AG04450 (cell line): ENCODE data around the gene AGBL5. TPM values are rescaled to one million over a fixed set of nuclear protein-coding genes. Genes with fewer than 3 reads are reported as not detected.
"Not testable (repeated sequence)": the region's sequence is repeated elsewhere in the genome, so short reads cannot be mapped to it uniquely, and the experiment has no call there.

Experiments
- CTCF ChIA-PET: fragments of 300-600, 350-600 bp; formaldehyde crosslinking; extraction: SDS; loops from one replicate; lab custom pipeline; 2022; ENCODE audit warnings: antibody characterized with exemption, inconsistent platforms; lab: Charles Lee
- POLR2A ChIA-PET: fragments of 350-600 bp; formaldehyde crosslinking; extraction: SDS; loops from one replicate; lab custom pipeline; 2021; ENCODE audit warnings: antibody characterized with exemption, inconsistent platforms; lab: Yijun Ruan, JAX
- DNase-seq: peaks from one replicate; pipeline ENCODE4 v3.0.0-alpha.2; 2011; ENCODE audit warnings: low read depth, low spot score
- H3K27ac ChIP-seq: one replicate; pipeline ENCODE4 v1.5.1; 2012; ENCODE audit warnings: low read depth, low read length, control low read depth
- H3K27me3 ChIP-seq: one replicate; pipeline ENCODE4 v1.6.0; 2012; ENCODE audit warnings: low read length; ENCODE audit not compliant: control insufficient read depth, insufficient read depth
- H3K4me3 ChIP-seq: 2 replicates; pipeline ENCODE4 v1.5.1; 2011; ENCODE audit warnings: mild to moderate bottlenecking, low read depth, low read length, control low read depth
- H3K9me3 ChIP-seq: 2 replicates; pipeline ENCODE4 v1.5.1; 2012; ENCODE audit warnings: low read length; ENCODE audit not compliant: control insufficient read depth, insufficient read depth
- CTCF ChIP-seq: IDR thresholded peaks from 2 replicates; pipeline ENCODE4 v1.5.1; 2011; ENCODE audit warnings: low read depth, low read length, control low read depth, inconsistent platforms
- polyA plus RNA-seq: library from polyadenylated mRNA; depleted of rRNA; stranded (reverse); fragments of >200 nt; gene quantifications from 2 replicates; pipeline ENCODE4 v1.2.3, GENCODE V29; 2011

AGBL5 gene
- polyA plus RNA-seq, 1 experiment, result 40.9 TPM

GRCh38 chr2:27102329-27102728, 50.9 kb downstream of the AGBL5 start:
- H3K27ac ChIP-seq, result no peak overlapping the region
- no peak for TF ChIP-seq CTCF
- POLR2A ChIA-PET, result interaction anchor here (1.2 kb wide), 1 partner anchor 110 kb away, joined by 4 read pairs; the partner anchor contains the start of genes ATRAID and SLC5A6

DNA sequence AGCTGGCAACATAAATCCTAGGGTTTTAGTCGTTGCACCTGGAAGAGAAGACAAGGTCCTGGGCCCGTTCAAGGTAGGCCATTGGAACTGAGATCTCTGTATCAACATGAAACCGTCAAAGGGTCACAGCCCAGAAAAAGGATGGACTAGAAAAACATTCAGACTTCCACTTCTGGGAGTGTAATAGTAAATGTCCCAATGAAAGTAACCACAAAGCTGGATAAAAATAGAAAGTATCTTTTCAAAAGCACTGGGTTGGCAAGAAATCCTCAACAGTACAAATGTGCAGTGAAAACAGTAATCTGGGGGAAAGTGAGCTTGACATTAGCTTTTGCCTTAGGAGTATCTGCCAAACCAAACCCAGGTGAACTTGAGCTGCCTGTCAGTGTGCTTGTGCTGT, 54.5 kb downstream of the AGBL5 start:
- CTCF ChIA-PET, result interaction anchor here (0.7 to 1.1 kb wide), 3 partner anchors 173 to 198 kb away, joined by 3 to 4 read pairs (median 3); no protein-coding TSS in a partner anchor
- POLR2A ChIA-PET, result interaction anchor here (0.6 kb wide), 1 partner anchor 59 kb away, joined by 3 read pairs; no protein-coding TSS in a partner anchor

More at GRCh38 chr2:27102329-27102728, 50.9 kb downstream of the AGBL5 start:
- Histone ChIP-seq H3K4me3 (no peak overlapping the region), H3K27me3 (peaks cover 22% of the 10 kb centered on the region), H3K9me3 (no peaks in the 10 kb centered on the region; the same call in 1 of the 2 replicates)
- CTCF ChIA-PET, result interaction anchor here (0.6 to 9.6 kb wide), 5 partner anchors 67 to 202 kb away, joined by 3 to 136 read pairs (median 3); no protein-coding TSS in a partner anchor
- DNase-seq, result no peak

DNA sequence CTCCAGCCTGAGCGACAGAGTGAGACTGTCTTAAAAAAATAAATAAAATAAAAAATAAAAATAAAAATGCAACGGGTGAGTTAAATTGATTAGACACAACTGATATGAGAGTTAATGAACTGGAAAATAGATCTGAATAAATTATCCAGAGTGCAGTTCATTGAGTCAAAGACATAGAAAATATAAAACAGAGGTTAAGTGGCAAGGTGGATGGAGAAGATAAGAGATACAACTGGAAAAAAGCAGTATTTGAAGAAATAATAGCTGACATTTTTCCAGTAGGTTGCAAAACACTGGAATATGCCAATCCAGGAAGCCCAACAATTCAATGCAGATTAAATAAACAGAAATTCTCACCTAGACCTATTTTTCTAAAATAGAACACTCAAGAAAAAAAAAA, 56.8 kb downstream of the AGBL5 start:
- Histone ChIP-seq H3K27ac (no peak overlapping the region), H3K9me3 (no peaks in the 10 kb centered on the region), H3K4me3 (no peak overlapping the region), H3K27me3 (peaks cover 26% of the 10 kb centered on the region)
- ChIA-PET POLR2A (interaction anchor here (0.7 kb wide), 1 partner anchor 21 kb away, joined by 3 read pairs; the partner anchor contains the start of gene KHK), CTCF (interaction anchor here (0.6 to 2.1 kb wide), 3 partner anchors 62 to 92 kb away, joined by 3 to 5 read pairs (median 4); no protein-coding TSS in a partner anchor)
- no peak for DNase-seq
- no peak for TF ChIP-seq CTCF

More for the DNA sequence above, 54.5 kb downstream of the AGBL5 start:
- no peaks in the 10 kb centered on the region for H3K9me3 ChIP-seq
- H3K27me3 ChIP-seq, result peaks cover 28% of the 10 kb centered on the region
- no peak for TF ChIP-seq CTCF
- DNase-seq, result no peak
- no peak overlapping the region for H3K27ac ChIP-seq
- H3K4me3 ChIP-seq, result no peak overlapping the region

DNA sequence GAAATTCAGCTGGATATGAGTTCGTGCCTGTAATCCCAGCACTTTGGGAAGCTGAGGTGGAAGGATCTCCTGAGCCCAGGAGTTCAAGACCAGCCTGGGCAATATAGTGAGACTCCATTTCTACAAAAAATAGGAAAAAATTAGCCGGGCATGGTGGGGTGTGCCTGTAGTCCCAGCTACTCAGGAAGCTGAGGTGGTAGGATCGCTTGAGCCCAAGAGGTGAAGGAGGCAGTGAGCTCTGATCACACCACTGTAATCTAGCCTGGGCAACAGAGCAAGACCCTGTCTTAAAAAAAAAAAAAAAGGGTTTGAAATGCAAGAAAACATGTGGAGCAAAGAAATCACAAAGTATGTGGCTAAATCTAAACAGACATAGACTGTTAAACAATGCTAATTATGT, 57.6 kb downstream of the AGBL5 start:
- TF ChIP-seq CTCF, result no peak
- DNase-seq, result no peak
- Histone ChIP-seq H3K27ac (no peak overlapping the region), H3K9me3 (no peaks in the 10 kb centered on the region), H3K27me3 (peaks cover 24% of the 10 kb centered on the region), H3K4me3 (no peak overlapping the region)
- CTCF ChIA-PET, result interaction anchor here (1.6 to 2.1 kb wide), 2 partner anchors 61 to 83 kb away, joined by 4 to 5 read pairs; no protein-coding TSS in a partner anchor
- POLR2A ChIA-PET, result interaction anchor here (0.7 kb wide), 1 partner anchor 55 kb away, joined by 5 read pairs; no protein-coding TSS in a partner anchor

GRCh38 chr2:27110603-27111352, 59.3 kb downstream of the AGBL5 start:
- H3K4me3 ChIP-seq, H3K27ac ChIP-seq, POLR2A ChIA-PET, H3K9me3 ChIP-seq, DNase-seq, CTCF ChIA-PET: not testable (repeated sequence)
- peaks cover 26% of the 10 kb centered on the region for H3K27me3 ChIP-seq

DNA sequence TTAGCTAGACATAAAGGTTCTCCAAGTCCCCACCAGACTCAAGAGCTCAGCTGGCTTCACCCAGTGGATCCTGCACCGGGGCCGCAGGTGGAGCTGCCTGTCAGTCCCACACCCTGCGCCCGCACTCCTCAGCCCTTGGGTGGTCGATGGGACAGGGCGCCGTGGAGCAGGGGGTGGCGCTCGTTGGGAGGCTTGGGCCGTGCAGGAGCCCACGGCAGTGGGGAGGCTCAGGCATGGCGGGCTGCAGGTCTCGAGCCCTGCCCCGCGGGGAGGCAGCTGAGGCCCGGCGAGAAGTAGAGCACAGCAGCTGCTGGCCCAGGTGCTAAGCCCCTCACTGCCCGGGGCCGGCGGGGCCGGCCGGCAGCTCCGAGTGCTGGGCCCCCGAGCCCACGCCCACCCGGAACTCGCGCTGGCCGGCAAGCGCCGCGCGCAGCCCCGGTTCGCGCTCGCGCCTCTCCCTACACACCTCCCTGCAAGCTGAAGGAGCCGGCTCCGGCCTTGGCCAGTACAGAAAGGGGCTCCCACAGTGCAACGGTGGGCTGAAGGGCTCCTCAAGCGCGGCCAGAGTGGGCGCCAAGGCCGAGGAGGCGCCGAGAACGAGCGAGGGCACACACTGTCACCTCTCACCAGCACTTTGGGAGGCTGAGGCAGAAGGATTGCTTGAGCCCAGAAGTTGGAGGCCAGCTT, 60.1 kb downstream of the AGBL5 start:
- DNase-seq, CTCF ChIA-PET, H3K9me3 ChIP-seq, POLR2A ChIA-PET, H3K27ac ChIP-seq, H3K4me3 ChIP-seq: not testable (repeated sequence)
- peaks cover 23% of the 10 kb centered on the region for H3K27me3 ChIP-seq
